Suppressor macrophage (primary cell): ENCODE results near the gene ESD.

ENCODE experiments used
- DNase-seq, 4 experiments: peaks; one replicate each; pipeline ENCODE4 v3.0.0-alpha.2; 2020 to 2022

Gene ESD

DNA sequence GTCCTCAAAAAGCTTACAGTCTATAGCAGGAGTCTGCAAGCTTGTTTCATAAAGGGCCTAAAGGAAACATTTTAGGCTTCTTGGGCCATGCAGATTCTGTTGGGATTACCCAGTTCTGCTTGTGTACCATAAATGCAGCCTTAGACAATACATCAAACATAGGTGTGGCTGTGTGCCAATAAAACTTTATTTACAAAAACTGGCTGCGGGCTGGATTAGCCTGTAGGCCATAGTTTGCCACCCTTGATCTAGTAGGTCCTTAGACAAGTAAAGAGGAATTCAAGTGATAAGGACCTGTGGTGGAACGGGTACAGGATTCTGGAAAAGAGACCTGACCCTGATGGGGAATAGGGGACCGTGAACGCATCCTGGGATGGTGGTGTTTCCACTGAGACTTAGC is 51.9 kb downstream of the ESD start:
- DNase-seq = no peak

DNA sequence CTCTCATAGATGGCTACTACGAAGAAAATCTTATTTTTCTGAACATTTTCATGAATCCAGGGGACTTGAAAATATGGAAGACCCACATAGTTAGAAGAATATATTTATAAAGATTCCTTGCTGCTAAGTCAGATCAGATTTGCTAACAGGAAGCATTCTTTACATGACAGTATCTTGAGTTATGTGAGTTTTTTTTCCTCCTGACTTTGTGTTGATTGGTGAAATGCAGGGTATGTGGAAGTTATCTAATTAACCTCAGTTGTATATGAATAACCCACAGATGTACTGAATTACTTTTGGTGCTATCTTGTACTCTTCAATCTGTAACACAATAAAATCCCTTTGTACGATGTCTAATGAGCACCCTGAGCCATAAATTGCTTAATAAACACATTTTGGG is 53.8 kb downstream of the ESD start:
- no peak for DNase-seq

DNA sequence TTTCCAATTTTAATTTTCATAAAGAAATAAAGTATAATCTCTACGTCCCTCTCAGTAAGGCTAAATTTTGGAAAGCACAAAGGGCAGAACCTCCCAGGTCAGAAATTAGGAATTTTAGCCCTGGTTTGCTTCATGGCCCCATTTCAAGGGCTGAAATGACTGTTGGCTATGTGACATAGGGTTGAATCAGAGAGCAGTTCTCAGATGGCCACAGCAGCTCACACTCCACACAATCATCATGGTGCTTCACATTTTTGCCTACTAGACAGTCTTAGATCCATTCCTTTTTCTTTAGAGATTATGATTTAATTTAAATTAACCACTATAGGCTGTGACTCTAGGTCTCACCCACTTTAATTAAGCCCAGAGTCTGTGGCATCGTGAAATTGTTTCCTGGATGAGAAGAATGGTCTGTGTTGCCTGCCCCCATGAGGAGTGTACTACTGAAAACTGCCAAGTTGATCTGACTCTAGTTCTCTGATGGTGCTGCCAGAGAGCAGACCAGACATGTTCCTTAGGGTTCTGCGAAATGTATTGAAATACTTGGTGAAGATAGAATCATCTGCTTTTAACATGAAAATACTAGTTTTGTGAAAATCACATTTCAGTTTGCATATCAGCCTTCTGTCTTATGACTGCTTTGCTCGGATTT is 57.4 kb downstream of the ESD start:
- no peak for DNase-seq

DNA sequence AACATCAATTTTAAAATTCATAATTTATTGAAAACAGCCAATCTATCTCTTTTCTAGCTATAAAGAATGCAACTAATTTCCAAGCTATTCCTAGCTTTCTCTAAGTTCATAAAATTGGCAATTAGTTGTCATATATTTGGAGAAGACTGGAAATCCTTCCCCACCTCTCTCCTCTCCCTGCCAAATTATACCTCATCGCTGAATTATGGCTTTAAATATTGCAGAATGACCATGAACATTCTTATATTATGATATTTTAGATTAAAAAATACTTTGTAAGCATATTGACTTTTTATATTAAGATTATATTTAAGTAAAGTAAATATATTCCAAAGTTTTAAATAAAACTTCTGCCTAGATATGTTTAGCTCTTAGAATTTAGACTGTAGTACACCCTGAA is 58.2 kb downstream of the ESD start:
- DNase-seq = no peak

DNA sequence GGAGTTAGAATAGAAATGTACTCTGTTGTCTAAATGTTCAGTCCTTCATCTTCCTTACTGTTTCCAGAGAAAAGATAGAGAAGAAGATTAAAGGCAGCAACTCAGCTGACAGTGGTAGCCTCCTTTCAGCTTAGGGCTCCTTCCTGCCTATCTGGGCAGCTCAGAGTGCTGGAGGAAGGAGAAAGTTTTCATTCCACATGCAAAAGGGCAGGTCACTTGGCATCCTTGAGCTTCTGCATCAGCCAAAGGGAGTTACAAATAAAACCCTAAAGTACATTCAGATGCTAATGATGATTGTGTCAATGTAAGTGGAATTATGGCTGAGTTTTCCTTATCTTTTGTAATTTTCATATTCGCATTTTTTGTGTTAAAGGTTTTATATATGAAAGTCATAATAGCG is 58.9 kb downstream of the ESD start:
- DNase-seq = no peak

DNA sequence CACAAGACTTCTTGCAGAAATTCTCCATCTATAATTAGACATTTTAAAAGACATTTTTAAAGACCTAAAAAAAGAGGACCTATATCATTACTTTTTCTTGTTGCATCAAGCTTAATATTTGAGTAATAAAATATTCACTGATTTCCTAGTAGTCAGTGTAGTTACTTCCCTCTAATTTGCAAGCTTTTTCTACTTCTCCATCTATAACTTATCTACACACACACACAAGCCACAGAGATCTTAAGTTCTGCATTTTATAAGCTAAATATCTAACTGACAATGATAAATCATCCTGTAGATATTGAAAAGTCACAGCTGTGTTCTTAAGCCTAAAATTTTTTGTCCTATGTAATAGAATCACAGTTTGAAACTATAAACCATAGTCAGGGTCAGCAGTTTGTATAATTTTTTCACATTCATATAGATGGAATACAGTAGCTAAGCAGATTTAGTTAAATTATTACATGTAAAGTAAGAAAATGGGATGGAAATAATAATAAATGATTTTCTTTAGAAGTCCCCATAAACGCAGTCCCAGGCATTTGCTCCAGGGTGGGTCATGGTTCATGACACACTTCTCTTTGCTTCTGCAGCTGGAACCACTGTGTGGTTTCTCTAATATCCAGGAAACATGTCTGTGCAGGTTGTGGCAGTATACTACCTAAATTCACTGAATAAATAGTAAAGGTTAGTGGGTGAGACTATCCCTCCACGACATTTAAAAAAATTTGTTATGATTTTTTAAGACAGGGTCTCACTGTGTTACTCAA is 60.2 kb downstream of the ESD start:
- peak in 2 of 4 experiments; percentile 43 to 51 for DNase-seq

DNA sequence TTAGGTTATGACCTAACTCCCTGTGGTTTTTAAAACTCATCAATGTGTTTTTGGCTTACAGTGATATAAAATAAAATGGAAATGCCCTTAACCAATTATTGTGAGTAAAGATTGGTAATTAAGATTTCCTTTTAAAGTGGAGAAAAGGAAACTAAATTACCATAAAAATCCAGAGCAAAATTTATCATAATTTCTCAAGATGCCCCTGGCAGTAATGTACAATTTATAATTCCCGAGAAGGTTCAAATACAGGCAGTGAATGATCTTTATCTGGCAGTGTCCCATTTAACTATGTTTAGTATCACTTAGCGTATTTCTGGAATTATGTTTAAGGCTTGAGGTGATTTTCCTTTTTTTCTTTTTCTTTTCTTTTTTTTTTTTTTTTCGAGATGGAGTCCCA is 61.5 kb downstream of the ESD start:
- no peak for DNase-seq

DNA sequence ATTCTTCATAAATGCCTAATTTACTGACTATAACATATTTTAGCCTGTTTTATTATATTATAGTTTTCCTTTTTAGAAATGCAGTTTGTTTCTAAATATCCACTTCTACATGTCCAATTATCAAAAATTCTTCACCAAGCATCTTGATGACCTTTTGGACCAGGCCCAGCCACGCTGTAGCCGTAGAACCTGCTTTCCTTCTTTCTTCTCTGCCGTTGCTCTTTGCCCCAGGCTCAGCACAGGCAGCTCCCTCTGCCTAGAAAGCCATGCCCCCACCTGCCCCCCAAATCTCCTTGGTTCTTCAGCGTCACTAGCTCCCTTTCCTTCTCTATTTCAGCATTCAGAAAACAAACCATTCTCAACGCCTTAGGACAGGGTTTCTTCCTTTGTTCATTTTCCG is 65.4 kb downstream of the ESD start:
- no peak for DNase-seq

DNA sequence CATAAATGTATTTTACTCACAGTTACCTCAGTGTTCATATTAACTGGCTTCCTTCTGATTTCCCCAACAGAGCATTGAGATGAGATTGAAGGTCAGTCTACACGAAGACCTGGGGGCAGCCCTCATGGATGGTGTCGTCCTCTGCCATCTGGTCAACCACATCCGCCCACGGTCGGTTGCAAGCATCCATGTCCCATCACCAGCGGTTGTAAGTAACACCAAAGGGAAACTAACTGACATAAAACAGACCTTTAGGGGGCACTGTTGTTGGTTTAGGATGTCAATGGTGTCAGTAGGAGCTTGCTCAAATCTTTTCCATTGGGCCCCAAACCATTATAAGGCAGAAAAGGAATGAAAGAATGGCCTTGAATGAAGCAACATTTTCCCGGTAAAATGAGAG is 68.2 kb downstream of the ESD start:
- DNase-seq = peak; percentile 24 to 54 (median 43)

DNA sequence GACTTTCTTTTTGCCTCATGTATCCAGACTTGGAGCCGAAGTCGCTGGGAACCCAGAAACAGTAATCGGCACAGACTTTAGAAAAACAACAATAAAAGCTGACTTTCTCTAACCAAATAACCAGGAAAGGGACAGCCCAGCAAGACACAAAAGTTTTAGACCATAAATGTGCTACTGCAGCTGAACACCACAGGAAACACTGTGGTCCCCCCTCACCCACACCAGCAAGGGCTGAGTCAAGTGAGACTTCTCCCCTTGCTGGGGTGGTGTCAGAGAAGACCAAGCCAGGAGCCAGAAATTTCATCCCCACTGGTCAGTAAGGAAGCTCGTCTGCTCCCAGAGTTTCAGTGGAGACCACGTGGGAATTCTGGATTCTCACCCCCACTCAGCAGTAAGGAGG is 70.6 kb downstream of the ESD start:
- DNase-seq = no peak
